CD14-positive monocyte (primary cell): Measurements from ENCODE around the gene TBXA2R. TPM values are rescaled to one million over a fixed set of nuclear protein-coding genes. Genes with fewer than 3 reads are reported as not detected.
A peak's percentile ranks its signal among the peaks of the same experiment; 100 is the strongest.

Experiments
- DNase-seq, 3 donors: peaks; one replicate each; pipeline ENCODE4 v3.0.0-alpha.2; 2011 to 2022
- H2AFZ ChIP-seq: 2 replicates; pipeline ENCODE4 v1.6.0; 2012; ENCODE audit warnings: mild to moderate bottlenecking, low read depth, low read length, inconsistent platforms; ENCODE audit not compliant: insufficient read depth, poor library complexity, severe bottlenecking
- H3K27ac ChIP-seq, 2 donors: 1 replicate in 1 of 2; 2 replicates in 1 of 2; pipeline ENCODE4 v1.5.1; 2012 to 2013; ENCODE audit warnings: low read length in 2 of 2, control low read depth in 1 of 2, inconsistent platforms in 1 of 2, low read depth in 1 of 2, mild to moderate bottlenecking in 1 of 2
- H3K27me3 ChIP-seq, 2 donors: one replicate each; pipeline versions ENCODE4 v1.6.0 to v1.6.1; 2011 to 2013; ENCODE audit warnings: low read length in 2 of 2; ENCODE audit not compliant: control insufficient read depth in 2 of 2, insufficient read depth in 2 of 2
- H3K36me3 ChIP-seq, 2 donors: replicated peaks in 1 of 2; 1 replicate in 1 of 2; 2 replicates in 1 of 2; pipeline versions ENCODE4 v1.5.1 to v1.6.1; 2012 to 2013; ENCODE audit warnings: low read length in 2 of 2, control low read depth in 1 of 2, inconsistent platforms in 1 of 2, mild to moderate bottlenecking in 1 of 2; ENCODE audit not compliant: insufficient read depth in 2 of 2, control insufficient read depth in 1 of 2
- H3K4me1 ChIP-seq, 2 donors: 1 replicate in 1 of 2; 2 replicates in 1 of 2; pipeline versions ENCODE4 v1.5.1 to v1.6.1; 2012 to 2013; ENCODE audit warnings: low read length in 2 of 2, control low read depth in 1 of 2, inconsistent platforms in 1 of 2, mild to moderate bottlenecking in 1 of 2, moderate library complexity in 1 of 2; ENCODE audit not compliant: insufficient read depth in 2 of 2, control insufficient read depth in 1 of 2
- H3K4me2 ChIP-seq: replicated peaks from 2 replicates; pipeline ENCODE3; 2012; ENCODE audit warnings: low read length, moderate library complexity, mild to moderate bottlenecking; ENCODE audit not compliant: poor library complexity, severe bottlenecking; ENCODE audit errors: extremely low read depth
- H3K4me3 ChIP-seq, 3 experiments: fragments of 200-600 bp in 1 of 3; sonication (generic) in 1 of 3; replicated peaks in 1 of 3; 1 replicate in 2 of 3; 2 replicates in 1 of 3; pipeline ENCODE4 v1.5.1; 2011 to 2013; ENCODE audit warnings: low read length in 3 of 3, mild to moderate bottlenecking in 3 of 3, control low read depth in 2 of 3, low read depth in 2 of 3, inconsistent platforms in 1 of 3, moderate library complexity in 1 of 3
- H3K79me2 ChIP-seq: 2 replicates; pipeline ENCODE4 v1.6.0; 2012; ENCODE audit warnings: mild to moderate bottlenecking, control low read depth, inconsistent platforms, low read length, moderate library complexity; ENCODE audit not compliant: insufficient read depth
- H3K9ac ChIP-seq: 2 replicates; pipeline ENCODE4 v1.6.0; 2017; ENCODE audit warnings: low read length, mild to moderate bottlenecking; ENCODE audit not compliant: insufficient read depth, poor library complexity, severe bottlenecking
- H3K9me3 ChIP-seq, 2 donors: replicated peaks in 1 of 2; 1 replicate in 1 of 2; 2 replicates in 1 of 2; pipeline versions ENCODE4 v1.5.1 to v1.6.1; 2012 to 2013; ENCODE audit warnings: low read length in 2 of 2, control low read depth in 1 of 2; ENCODE audit not compliant: control insufficient read depth in 1 of 2, insufficient read depth in 1 of 2
- H4K20me1 ChIP-seq: 2 replicates; pipeline ENCODE4 v1.6.0; 2012; ENCODE audit warnings: mild to moderate bottlenecking, low read length, control low read depth, moderate library complexity; ENCODE audit not compliant: insufficient read depth
- H3K27ac Mint-ChIP-seq, 7 donors: one replicate each; pipeline ENCODE4 v1.8.0; 2020; ENCODE audit warnings: mild to moderate bottlenecking in 7 of 7, mixed read lengths in 7 of 7, moderate library complexity in 6 of 7, inconsistent platforms in 2 of 7
- H3K27me3 Mint-ChIP-seq, 3 donors: one replicate each; pipeline ENCODE4 v1.8.0; 2021 to 2022; ENCODE audit warnings: low read depth in 3 of 3, mild to moderate bottlenecking in 3 of 3, mixed read lengths in 3 of 3, moderate library complexity in 3 of 3, inconsistent platforms in 1 of 3
- H3K36me3 Mint-ChIP-seq, 2 donors: one replicate each; pipeline ENCODE4 v1.8.0; 2020; ENCODE audit warnings: mixed read lengths in 2 of 2, inconsistent platforms in 1 of 2, mild to moderate bottlenecking in 1 of 2
- H3K4me1 Mint-ChIP-seq: one replicate; pipeline ENCODE4 v1.8.0; 2020; ENCODE audit warnings: mild to moderate bottlenecking, mixed read lengths
- H3K4me3 Mint-ChIP-seq, 2 donors: one replicate each; pipeline ENCODE4 v1.8.0; 2020; ENCODE audit warnings: mild to moderate bottlenecking in 2 of 2, mixed read lengths in 2 of 2, moderate library complexity in 1 of 2
- H3K9me3 Mint-ChIP-seq, 7 donors: one replicate each; pipeline ENCODE4 v1.8.0; 2020 to 2022; ENCODE audit warnings: mixed read lengths in 7 of 7, mild to moderate bottlenecking in 6 of 7, moderate library complexity in 6 of 7, inconsistent platforms in 2 of 7
- CTCF ChIP-seq: fragments of 200-600 bp; IDR thresholded peaks from one replicate; pipeline ENCODE4 v1.8.0; 2022; ENCODE audit warnings: antibody characterized with exemption, mild to moderate bottlenecking
- WGBS: methylation state at CpG from one replicate; pipeline ENCODE4 v1.1.5; 2013; ENCODE audit warnings: missing lambda C conversion rate; ENCODE audit not compliant: insufficient coverage; 5-methylcytosine and 5-hydroxymethylcytosine counted together
- intact Hi-C, 2 donors: fragments of 100-400 bp; cut with micrococcal nuclease; formaldehyde crosslinking; loops; one replicate each; pipeline versions ENCODE4 v1.15.0 to v1.15.1; 2023
- polyA plus RNA-seq, 3 donors: library from polyadenylated mRNA; depleted of rRNA in 1 of 3; unstranded in 2 of 3; stranded (reverse) in 1 of 3; fragments of 300-500 nt in 2 of 3; fragments of >200 nt in 1 of 3; fragmentation: Illumina TruSeq in 2 of 3; gene quantifications; 1 replicate in 2 of 3; 2 replicates in 1 of 3; pipeline ENCODE4 v1.2.3, GENCODE V29; 2012 to 2021

Gene TBXA2R
- polyA plus RNA-seq, 3 donors: 0.05 TPM; not detected in 2

- peak overlapping the region; percentile 100 for H3K4me3 Mint-ChIP-seq
- 36% methylated on average over 9 of the region's 9 CpGs for WGBS
- Histone ChIP-seq H2AFZ (no peak overlapping the region), H3K79me2 (peaks cover 57% of the 10 kb centered on the region), H3K27ac (peak overlapping the region; percentile 52 to 96), H3K4me1 (peaks cover 62 to 66% of the 10 kb centered on the region in 2 donors), H3K27me3 (no peaks in the 10 kb centered on the region), H3K36me3 (no peaks in the 10 kb centered on the region), H3K9me3 (no peaks in the 10 kb centered on the region), H4K20me1 (peaks cover 18% of the 10 kb centered on the region), H3K4me3 (peak overlapping the region; percentile 86 to 98 (median 89)), H3K9ac (peak overlapping the region; percentile 94), H3K4me2 (peak overlapping the region; percentile 98)
- H3K9me3 Mint-ChIP-seq: peaks cover 0 to 2% (median 0%) of the 10 kb centered on the region in 7 donors
- TF ChIP-seq CTCF: no peak
- peak overlapping the region; percentile 87 to 98 (median 95) for H3K27ac Mint-ChIP-seq
- peaks cover 0 to 4% (median 0%) of the 10 kb centered on the region in 3 donors for H3K27me3 Mint-ChIP-seq
- H3K36me3 Mint-ChIP-seq: peaks cover 9 to 12% of the 10 kb centered on the region in 2 donors
- intact Hi-C loops: loop anchor here (2.0 to 5.0 kb wide), 3 partner anchors 16 to 71 kb away; partner anchors contain the start of genes HMG20B (in 2 of the 2), CACTIN (in 1 of the 2) and FZR1 (in 1 of the 2)
- DNase-seq: peak in 1 of 3 donors; percentile 10
- H3K4me1 Mint-ChIP-seq: peaks cover 56% of the 10 kb centered on the region
These were observed 50.2 kb downstream of the TBXA2R start for GRCh38 chr19:3556423-3556977.

- peaks cover 0 to 3% of the 10 kb centered on the region in 2 donors for H3K36me3 ChIP-seq
- peaks cover 15% of the 10 kb centered on the region in 2 donors for H3K36me3 Mint-ChIP-seq
- H3K27ac Mint-ChIP-seq: peak overlapping the region; percentile 35 to 98 (median 95)
- no peaks in the 10 kb centered on the region for H3K9me3 ChIP-seq
- H3K9me3 Mint-ChIP-seq: peaks cover 0 to 2% (median 0%) of the 10 kb centered on the region in 7 donors
- peaks cover 59% of the 10 kb centered on the region for H3K4me1 Mint-ChIP-seq
- peaks cover 18% of the 10 kb centered on the region for H4K20me1 ChIP-seq
- H3K4me3 Mint-ChIP-seq: peak overlapping the region; percentile 100
- no peak for DNase-seq
- no peak overlapping the region for H2AFZ ChIP-seq
- peak overlapping the region; percentile 94 for H3K9ac ChIP-seq
- peaks cover 0 to 4% (median 0%) of the 10 kb centered on the region in 3 donors for H3K27me3 Mint-ChIP-seq
- peak overlapping the region; percentile 88 to 96 for H3K27ac ChIP-seq
- intact Hi-C loops: loop anchor here (2.0 to 5.0 kb wide), 3 partner anchors 17 to 71 kb away; partner anchors contain the start of genes HMG20B (in 2 of the 2), CACTIN (in 1 of the 2) and FZR1 (in 1 of the 2)
- H3K4me3 ChIP-seq: peak overlapping the region; percentile 86 to 98 (median 89)
- no peak for TF ChIP-seq CTCF
- no peaks in the 10 kb centered on the region for H3K27me3 ChIP-seq
- H3K4me1 ChIP-seq: peaks cover 62 to 68% of the 10 kb centered on the region in 2 donors
- WGBS: 80% methylated on average over 12 of the region's 15 CpGs
- peak overlapping the region; percentile 98 for H3K4me2 ChIP-seq
- peaks cover 63% of the 10 kb centered on the region for H3K79me2 ChIP-seq
These were observed 50.8 kb downstream of the TBXA2R start for GRCh38 chr19:3555653-3556422.
